ENCODE measurements around the gene BLTP3A. TPM values are rescaled to one million over a fixed set of nuclear protein-coding genes. Genes with fewer than 3 reads are reported as not detected.
"Not testable (repeated sequence)": the region's sequence is repeated elsewhere in the genome, so short reads cannot be mapped to it uniquely, and the experiment has no call there.

Gene BLTP3A
- polyA plus RNA-seq, 3 donors from 2014 or later = 0.83 to 2.8 (median 2.0) TPM

- Mint-ChIP-seq H3K27ac (no peak overlapping the region), H3K27me3 (ENCODE audit: low read depth in 3 of 3) (peaks cover 0 to 2% (median 0%) of the 10 kb centered on the region in 3 donors), H3K4me1 (peaks cover 6 to 21% of the 10 kb centered on the region in 2 donors), H3K36me3 (no peaks in the 10 kb centered on the region), H3K4me3 (no peak overlapping the region), H3K9me3 (no peaks in the 10 kb centered on the region)
- no peak for DNase-seq
These were observed 15.0 kb downstream of the BLTP3A start for GRCh38 chr6:34806738-34807453.

GRCh38 chr6:34808473-34808872 lies 16.6 kb downstream of the BLTP3A start:
- not testable (repeated sequence) for H3K9me3 Mint-ChIP-seq; DNase-seq; H3K4me3 Mint-ChIP-seq; H3K27ac Mint-ChIP-seq; H3K36me3 Mint-ChIP-seq; H3K27me3 Mint-ChIP-seq (ENCODE audit: low read depth in 3 of 3)
- H3K4me1 Mint-ChIP-seq = peaks cover 6 to 21% of the 10 kb centered on the region in 2 donors

- H3K9me3 Mint-ChIP-seq; H3K4me3 Mint-ChIP-seq; DNase-seq; H3K27me3 Mint-ChIP-seq (ENCODE audit: low read depth in 3 of 3); H3K36me3 Mint-ChIP-seq; H3K27ac Mint-ChIP-seq: not testable (repeated sequence)
- peaks cover 4 to 17% of the 10 kb centered on the region in 2 donors for H3K4me1 Mint-ChIP-seq
These were observed 17.5 kb downstream of the BLTP3A start for GRCh38 chr6:34809419-34809818.

- Mint-ChIP-seq H3K27ac (no peak overlapping the region), H3K4me1 (peaks cover 4 to 15% of the 10 kb centered on the region in 2 donors), H3K4me3 (no peak overlapping the region), H3K36me3 (no peaks in the 10 kb centered on the region), H3K27me3 (ENCODE audit: low read depth in 3 of 3) (peaks cover 0 to 2% (median 0%) of the 10 kb centered on the region in 3 donors), H3K9me3 (no peaks in the 10 kb centered on the region)
- no peak for DNase-seq
These were observed 18.4 kb downstream of the BLTP3A start for GRCh38 chr6:34810017-34810882.

- Mint-ChIP-seq H3K36me3 (no peaks in the 10 kb centered on the region), H3K9me3 (no peaks in the 10 kb centered on the region), H3K27me3 (ENCODE audit: low read depth in 3 of 3) (peaks cover 0 to 2% (median 0%) of the 10 kb centered on the region in 3 donors), H3K4me3 (no peak overlapping the region), H3K4me1 (peaks cover 4 to 15% of the 10 kb centered on the region in 2 donors), H3K27ac (no peak overlapping the region)
- no peak for DNase-seq
These were observed 19.2 kb downstream of the BLTP3A start for GRCh38 chr6:34810936-34811632.

- Mint-ChIP-seq H3K36me3 (no peaks in the 10 kb centered on the region), H3K4me1 (peaks cover 5 to 13% of the 10 kb centered on the region in 2 donors), H3K9me3 (no peaks in the 10 kb centered on the region), H3K27ac (no peak overlapping the region), H3K4me3 (no peak overlapping the region), H3K27me3 (ENCODE audit: low read depth in 3 of 3) (peaks cover 0 to 2% (median 0%) of the 10 kb centered on the region in 3 donors)
- DNase-seq = no peak
These were observed 21.3 kb downstream of the BLTP3A start for GRCh38 chr6:34813028-34813713.

- Mint-ChIP-seq H3K4me3 (no peak overlapping the region), H3K4me1 (peaks cover 20 to 35% of the 10 kb centered on the region in 2 donors), H3K27ac (no peak overlapping the region), H3K27me3 (ENCODE audit: low read depth in 3 of 3) (peaks cover 0 to 2% (median 0%) of the 10 kb centered on the region in 3 donors), H3K36me3 (peaks cover 0 to 6% (median 0%) of the 10 kb centered on the region in 3 donors), H3K9me3 (no peaks in the 10 kb centered on the region)
- DNase-seq = no peak
These were observed 24.9 kb downstream of the BLTP3A start for GRCh38 chr6:34816635-34817301.

GRCh38 chr6:34817446-34817845 lies 25.6 kb downstream of the BLTP3A start:
- DNase-seq = no peak
- H3K27ac Mint-ChIP-seq = no peak overlapping the region
- peaks cover 20 to 35% of the 10 kb centered on the region in 2 donors for H3K4me1 Mint-ChIP-seq
- no peaks in the 10 kb centered on the region for H3K9me3 Mint-ChIP-seq
- peaks cover 0 to 2% (median 0%) of the 10 kb centered on the region in 3 donors for H3K27me3 Mint-ChIP-seq (ENCODE audit: low read depth in 3 of 3)
- H3K36me3 Mint-ChIP-seq = peaks cover 0 to 6% (median 0%) of the 10 kb centered on the region in 3 donors
- no peak overlapping the region for H3K4me3 Mint-ChIP-seq

GRCh38 chr6:34818872-34819570 lies 27.1 kb downstream of the BLTP3A start:
- H3K9me3 Mint-ChIP-seq; H3K27me3 Mint-ChIP-seq (ENCODE audit: low read depth in 3 of 3); DNase-seq: not testable (repeated sequence)
- H3K4me1 Mint-ChIP-seq = peaks cover 20 to 35% of the 10 kb centered on the region in 2 donors
- H3K36me3 Mint-ChIP-seq = peaks cover 4 to 11% (median 11%) of the 10 kb centered on the region in 3 donors
- H3K4me3 Mint-ChIP-seq = peak overlapping the region in 2 of 5 donors; percentile 1 to 4
- H3K27ac Mint-ChIP-seq = peak overlapping the region; percentile 37 to 81 (median 65)

- Mint-ChIP-seq H3K27me3 (ENCODE audit: low read depth in 3 of 3) (peaks cover 0 to 2% (median 0%) of the 10 kb centered on the region in 3 donors), H3K9me3 (no peaks in the 10 kb centered on the region), H3K27ac (peak overlapping the region; percentile 24 to 81 (median 50)), H3K4me1 (peaks cover 20 to 35% of the 10 kb centered on the region in 2 donors), H3K36me3 (peaks cover 4 to 11% (median 11%) of the 10 kb centered on the region in 3 donors), H3K4me3 (peak overlapping the region in 2 of 5 donors; percentile 4 to 7)
- DNase-seq = no peak
These were observed 27.9 kb downstream of the BLTP3A start for GRCh38 chr6:34819571-34820480.

GRCh38 chr6:34829137-34829536 lies 37.3 kb downstream of the BLTP3A start:
- H3K36me3 Mint-ChIP-seq = peaks cover 11 to 24% (median 16%) of the 10 kb centered on the region in 3 donors
- H3K27ac Mint-ChIP-seq = no peak overlapping the region

More at GRCh38 chr6:34829137-34829536, 37.3 kb downstream of the BLTP3A start:
- Mint-ChIP-seq H3K27me3 (ENCODE audit: low read depth in 3 of 3) (peaks cover 0 to 2% (median 0%) of the 10 kb centered on the region in 3 donors), H3K4me1 (no peaks in the 10 kb centered on the region), H3K9me3 (no peaks in the 10 kb centered on the region), H3K4me3 (no peak overlapping the region)
- DNase-seq = no peak
